PFSK-1 (cell line): Measurements from ENCODE around the gene RPLP1.

Source experiments
- POLR2AphosphoS5 ChIP-seq: IDR thresholded peaks from 2 replicates; pipeline ENCODE4 v1.6.1; 2012; ENCODE audit warnings: low read depth, mild to moderate bottlenecking, control low read depth, low read length, moderate library complexity
- TAF1 ChIP-seq: IDR thresholded peaks from 2 replicates; pipeline ENCODE4 v1.6.1; 2012; ENCODE audit warnings: low read length, control low read depth, borderline replicate concordance; ENCODE audit not compliant: insufficient read depth
- TF ChIP-seq, protein P1 (sequence below), 2 experiments: IDR thresholded peaks; 2 replicates each; pipeline versions ENCODE4 v1.6.1 to v1.8.0; 2011 to 2012; ENCODE audit warnings: low read depth in 2 of 2, low read length in 2 of 2, control low read depth in 1 of 2, inconsistent platforms in 1 of 2, mild to moderate bottlenecking in 1 of 2, moderate library complexity in 1 of 2; ENCODE audit not compliant: insufficient read depth in 1 of 2

DNA sequence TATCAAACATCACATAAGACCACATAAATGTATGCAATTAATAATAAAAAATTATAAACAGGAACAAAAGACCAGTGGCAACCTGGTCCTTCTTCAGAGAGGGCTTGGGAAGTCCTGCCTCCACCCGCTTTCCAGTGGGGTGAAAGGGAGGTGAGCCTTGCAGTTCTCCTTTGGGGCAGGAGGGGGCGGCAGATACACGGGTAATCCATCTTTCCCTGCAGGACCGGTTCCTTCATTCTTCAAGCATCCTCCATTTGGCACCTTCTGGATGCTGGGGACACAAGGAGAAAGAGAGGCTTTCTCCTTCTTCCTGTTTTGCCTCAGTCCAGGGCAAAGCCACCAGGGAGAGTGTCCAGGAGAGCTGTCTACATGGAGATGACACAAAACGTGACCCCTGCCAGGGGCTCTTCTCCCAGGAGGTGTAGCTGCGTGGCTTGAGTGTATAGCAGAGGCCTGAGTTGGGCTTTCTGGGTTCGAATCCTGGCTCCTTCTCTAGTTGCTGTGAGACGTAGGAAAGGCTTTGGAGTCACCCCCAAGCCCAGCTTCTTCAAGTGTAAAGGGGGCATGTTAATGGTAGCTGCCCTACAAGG is 23.2 kb downstream of the RPLP1 start:
- TF ChIP-seq, protein P1, sequence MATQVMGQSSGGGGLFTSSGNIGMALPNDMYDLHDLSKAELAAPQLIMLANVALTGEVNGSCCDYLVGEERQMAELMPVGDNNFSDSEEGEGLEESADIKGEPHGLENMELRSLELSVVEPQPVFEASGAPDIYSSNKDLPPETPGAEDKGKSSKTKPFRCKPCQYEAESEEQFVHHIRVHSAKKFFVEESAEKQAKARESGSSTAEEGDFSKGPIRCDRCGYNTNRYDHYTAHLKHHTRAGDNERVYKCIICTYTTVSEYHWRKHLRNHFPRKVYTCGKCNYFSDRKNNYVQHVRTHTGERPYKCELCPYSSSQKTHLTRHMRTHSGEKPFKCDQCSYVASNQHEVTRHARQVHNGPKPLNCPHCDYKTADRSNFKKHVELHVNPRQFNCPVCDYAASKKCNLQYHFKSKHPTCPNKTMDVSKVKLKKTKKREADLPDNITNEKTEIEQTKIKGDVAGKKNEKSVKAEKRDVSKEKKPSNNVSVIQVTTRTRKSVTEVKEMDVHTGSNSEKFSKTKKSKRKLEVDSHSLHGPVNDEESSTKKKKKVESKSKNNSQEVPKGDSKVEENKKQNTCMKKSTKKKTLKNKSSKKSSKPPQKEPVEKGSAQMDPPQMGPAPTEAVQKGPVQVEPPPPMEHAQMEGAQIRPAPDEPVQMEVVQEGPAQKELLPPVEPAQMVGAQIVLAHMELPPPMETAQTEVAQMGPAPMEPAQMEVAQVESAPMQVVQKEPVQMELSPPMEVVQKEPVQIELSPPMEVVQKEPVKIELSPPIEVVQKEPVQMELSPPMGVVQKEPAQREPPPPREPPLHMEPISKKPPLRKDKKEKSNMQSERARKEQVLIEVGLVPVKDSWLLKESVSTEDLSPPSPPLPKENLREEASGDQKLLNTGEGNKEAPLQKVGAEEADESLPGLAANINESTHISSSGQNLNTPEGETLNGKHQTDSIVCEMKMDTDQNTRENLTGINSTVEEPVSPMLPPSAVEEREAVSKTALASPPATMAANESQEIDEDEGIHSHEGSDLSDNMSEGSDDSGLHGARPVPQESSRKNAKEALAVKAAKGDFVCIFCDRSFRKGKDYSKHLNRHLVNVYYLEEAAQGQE (IDR thresholded peaks at IDR 0.05; ENCODE audit: insufficient read depth in 1 of 2, low read depth in 2 of 2, low read length in 2 of 2): no peak
- no peak for TF ChIP-seq POLR2AphosphoS5
- TF ChIP-seq TAF1: no peak
